Upper lobe of left lung (tissue), 6 donors: Measurements from ENCODE around the gene GADD45GIP1. TPM values are rescaled to one million over a fixed set of nuclear protein-coding genes. Genes with fewer than 3 reads are reported as not detected.
"Not testable (repeated sequence)": the region's sequence is repeated elsewhere in the genome, so short reads cannot be mapped to it uniquely, and the experiment has no call there.

Experiments used
- ATAC-seq, 2 donors: fragments of 200-7000 bp; cut with Tn5 transposase; one replicate each; pipeline ENCODE4 v1.9.1; 2022; ENCODE audit warnings: mild to moderate bottlenecking in 2 of 2, moderate library complexity in 2 of 2; ENCODE audit not compliant: low FRiP score in 2 of 2
- DNase-seq, 2 donors: peaks; one replicate each; pipeline ENCODE4 v3.0.0-alpha.2; 2019 to 2020
- H3K27ac ChIP-seq, 4 donors: fragments of 200-600 bp; sonication (generic); one replicate each; pipeline ENCODE4 v1.5.1; 2016 to 2019
- H3K27me3 ChIP-seq, 4 donors: fragments of 200-600 bp; sonication (generic); one replicate each; pipeline ENCODE4 v1.5.1; 2017 to 2019
- H3K36me3 ChIP-seq, 4 donors: fragments of 200-600 bp; sonication (generic); one replicate each; pipeline ENCODE4 v1.5.1; 2016 to 2019
- H3K4me1 ChIP-seq, 4 donors: fragments of 200-600 bp; sonication (generic); one replicate each; pipeline ENCODE4 v1.5.1; 2018 to 2019
- H3K4me3 ChIP-seq, 4 donors: fragments of 200-600 bp; sonication (generic); one replicate each; pipeline ENCODE4 v1.5.1; 2017 to 2019; ENCODE audit warnings: mild to moderate bottlenecking in 2 of 4, moderate library complexity in 1 of 4
- H3K9me3 ChIP-seq, 4 donors: fragments of 200-600 bp; sonication (generic); one replicate each; pipeline ENCODE4 v1.5.1; 2018 to 2019
- CTCF ChIP-seq, 6 experiments: fragments of 450-650 bp in 4 of 6; fragments of 200-600 bp in 2 of 6; sonication (generic) in 2 of 6; IDR thresholded peaks; one replicate each; pipeline ENCODE4 v1.5.1; 2016 to 2019; ENCODE audit warnings: antibody characterized with exemption in 6 of 6
- EP300 ChIP-seq, 4 donors: sonication (generic); formaldehyde crosslinking; IDR thresholded peaks; one replicate each; pipeline ENCODE4 v1.5.1; 2017; ENCODE audit warnings: antibody characterized with exemption in 4 of 4, control low read depth in 2 of 4
- POLR2A ChIP-seq, 4 donors: fragments of 450-650 bp; IDR thresholded peaks; one replicate each; pipeline ENCODE4 v1.5.1; 2016 to 2017; ENCODE audit warnings: antibody characterized with exemption in 4 of 4, mild to moderate bottlenecking in 2 of 4
- POLR2AphosphoS5 ChIP-seq, 2 donors: sonication (generic); formaldehyde crosslinking; IDR thresholded peaks; one replicate each; pipeline ENCODE4 v1.5.1; 2017; ENCODE audit warnings: antibody characterized with exemption in 2 of 2
- WGBS, 2 donors: methylation state at CpG; one replicate each; pipeline ENCODE4 v1.1.5; 2017 to 2018; 5-methylcytosine and 5-hydroxymethylcytosine counted together
- total RNA-seq, 6 donors: library from RNA; depleted of rRNA in 4 of 6; stranded (reverse); fragments of >200 nt in 4 of 6; gene quantifications; one replicate each; pipeline versions ENCODE4 v1.1.0 to v1.2.1, GENCODE V29; 2016 to 2021
- donor health status: DM: no; HTN: no; CAD: no; lungs with moderate emphysema.
- donor health status: DM: no; HTN: yes; CAD: no; lungs with severe emphysema.

Gene GADD45GIP1
- total RNA-seq, 6 donors from 2014 or later, result 15.3 to 43.8 (median 26.6) TPM

- Histone ChIP-seq H3K4me1 (peaks cover 13 to 23% (median 19%) of the 10 kb centered on the region in 4 donors), H3K4me3 (peak overlapping the region in 3 of 4 donors; percentile 22 to 35 (median 34)), H3K36me3 (no peaks in the 10 kb centered on the region), H3K27ac (no peak overlapping the region), H3K9me3 (no peaks in the 10 kb centered on the region), H3K27me3 (no peaks in the 10 kb centered on the region)
- WGBS, 2 donors, result 57 to 58% methylated on average over 10 of the region's 10 CpGs
- no peak for TF ChIP-seq CTCF (IDR thresholded peaks at IDR 0.05)
- no peak for TF ChIP-seq POLR2A (IDR thresholded peaks at IDR 0.05)
- no peak for TF ChIP-seq POLR2AphosphoS5 (IDR thresholded peaks at IDR 0.05)
- TF ChIP-seq EP300 (IDR thresholded peaks at IDR 0.05), result no peak
- ATAC-seq, result no peak
- no peak for DNase-seq
These were observed 26.1 kb upstream of the GADD45GIP1 start for GRCh38 chr19:12983091-12983490.

- Histone ChIP-seq H3K36me3 (no peaks in the 10 kb centered on the region), H3K27ac (no peak overlapping the region), H3K4me3 (no peak overlapping the region), H3K4me1 (peaks cover 13 to 26% (median 19%) of the 10 kb centered on the region in 4 donors), H3K27me3 (no peaks in the 10 kb centered on the region), H3K9me3 (no peaks in the 10 kb centered on the region)
- DNase-seq (no peak), ATAC-seq (no peak)
- no peak for TF ChIP-seq POLR2AphosphoS5 (IDR thresholded peaks at IDR 0.05)
- no peak for TF ChIP-seq POLR2A (IDR thresholded peaks at IDR 0.05)
- no peak for TF ChIP-seq CTCF (IDR thresholded peaks at IDR 0.05)
- WGBS, 2 donors, result 91 to 95% methylated on average over 6 of the region's 6 CpGs
These were observed 25.6 kb upstream of the GADD45GIP1 start for GRCh38 chr19:12982648-12983047.

GRCh38 chr19:12979974-12980373 is 23.0 kb upstream of the GADD45GIP1 start:
- Histone ChIP-seq H3K4me1 (peaks cover 10 to 20% (median 18%) of the 10 kb centered on the region in 4 donors), H3K9me3 (no peaks in the 10 kb centered on the region), H3K36me3 (no peaks in the 10 kb centered on the region), H3K27ac (no peak overlapping the region), H3K4me3 (no peak overlapping the region), H3K27me3 (no peaks in the 10 kb centered on the region)
- DNase-seq (no peak), ATAC-seq (no peak)
- TF ChIP-seq CTCF (IDR thresholded peaks at IDR 0.05), result no peak
- TF ChIP-seq POLR2AphosphoS5 (IDR thresholded peaks at IDR 0.05), result no peak
- TF ChIP-seq EP300 (IDR thresholded peaks at IDR 0.05), result no peak
- TF ChIP-seq POLR2A (IDR thresholded peaks at IDR 0.05), result no peak
- 91 to 92% methylated on average over 3 of the region's 3 CpGs for WGBS, 2 donors

- not testable (repeated sequence) for H3K27me3 ChIP-seq, H3K36me3 ChIP-seq, ATAC-seq, H3K9me3 ChIP-seq, H3K27ac ChIP-seq, H3K4me1 ChIP-seq, H3K4me3 ChIP-seq, DNase-seq
- 83% methylated on average over 6 to 7 of the region's 7 CpGs for WGBS, 2 donors
These were observed 19.1 kb upstream of the GADD45GIP1 start for GRCh38 chr19:12976109-12976508.

- Histone ChIP-seq H3K4me1 (peaks cover 0 to 3% (median 0%) of the 10 kb centered on the region in 4 donors), H3K27me3 (no peaks in the 10 kb centered on the region), H3K36me3 (no peaks in the 10 kb centered on the region), H3K4me3 (no peak overlapping the region), H3K27ac (no peak overlapping the region), H3K9me3 (no peaks in the 10 kb centered on the region)
- TF ChIP-seq POLR2AphosphoS5 (IDR thresholded peaks at IDR 0.05) (no peak), POLR2A (IDR thresholded peaks at IDR 0.05) (no peak), CTCF (IDR thresholded peaks at IDR 0.05) (no peak), EP300 (IDR thresholded peaks at IDR 0.05) (no peak)
- DNase-seq, result no peak
- ATAC-seq, result no peak
- WGBS, 2 donors, result 70% methylated on average over 14 of the region's 17 CpGs; no CpG with 5 or more reads in 1 of the 2 donors
These were observed 18.3 kb upstream of the GADD45GIP1 start for GRCh38 chr19:12975221-12975741.
